Adrenal gland (tissue), 12 donors: ENCODE results near the gene CYB561D2. TPM values are rescaled to one million over a fixed set of nuclear protein-coding genes. Genes with fewer than 3 reads are reported as not detected.

Experiments
- DNase-seq, 7 donors: peaks; one replicate each; pipeline ENCODE4 v3.0.0-alpha.2; 2019 to 2020
- H3K27ac ChIP-seq, 5 donors: fragments of 200-600 bp; sonication (generic) in 4 of 5; 1 replicate in 3 of 5; 2 replicates in 2 of 5; pipeline versions ENCODE4 v1.5.1 to v1.8.0; 2016 to 2020; ENCODE audit warnings: mild to moderate bottlenecking in 1 of 5
- H3K27me3 ChIP-seq: fragments of 200-600 bp; 2 replicates; pipeline ENCODE4 v1.8.0; 2021
- H3K36me3 ChIP-seq, 2 donors: fragments of 200-600 bp; replicated peaks in 1 of 2; 1 replicate in 1 of 2; 2 replicates in 1 of 2; pipeline versions ENCODE4 v1.5.1 to v1.8.0; 2018 to 2022
- H3K4me1 ChIP-seq, 2 donors: fragments of 200-600 bp; replicated peaks in 1 of 2; 1 replicate in 1 of 2; 2 replicates in 1 of 2; pipeline versions ENCODE4 v1.5.1 to v1.8.0; 2018 to 2021
- H3K4me3 ChIP-seq, 4 donors: fragments of 200-600 bp; sonication (generic) in 3 of 4; one replicate each; pipeline ENCODE4 v1.5.1; 2016 to 2018
- H3K9me3 ChIP-seq, 3 donors: fragments of 200-600 bp; sonication (generic) in 1 of 3; replicated peaks in 1 of 3; 1 replicate in 2 of 3; 2 replicates in 1 of 3; pipeline versions ENCODE4 v1.5.1 to v1.8.0; 2016 to 2021
- POLR2A ChIP-seq, 2 donors: fragments of 450-650 bp; IDR thresholded peaks; one replicate each; pipeline ENCODE4 v1.6.1; 2017; ENCODE audit warnings: antibody characterized with exemption in 2 of 2, mild to moderate bottlenecking in 2 of 2, moderate library complexity in 1 of 2
- WGBS, 4 donors: extraction: QIAGEN DNeasy Blood & Tissue Kit in 2 of 4; methylation state at CpG; one replicate each; pipeline versions ENCODE4 v1.1.5 to v1.1.7; 2013 to 2017; 5-methylcytosine and 5-hydroxymethylcytosine counted together
- intact Hi-C, 2 donors: fragments of 100-400 bp; cut with DNase I; formaldehyde crosslinking; loops; one replicate each; pipeline versions ENCODE4 v1.14.1 to v1.15.0; 2022 to 2023
- polyA plus RNA-seq, 3 donors: library from polyadenylated mRNA; stranded (reverse); fragments of 200-250 nt in 2 of 3; fragments of 350-450 nt in 1 of 3; fragmentation: Illumina TruSeq in 1 of 3; extraction: RNeasy Lipid Tissue Mini Kit (QIAGEN cat#74804) in 1 of 3; gene quantifications; one replicate each; pipeline ENCODE4 v1.2.3, GENCODE V29; 2013 to 2014
- total RNA-seq, 9 donors: library from RNA; depleted of rRNA in 4 of 9; stranded (reverse); fragments of >200 nt in 4 of 9; fragments of 120-200 nt in 1 of 9; fragmentation: NEBNext Ultra II Directional in 1 of 9; extraction: Animal tissue kit (Norgen Biotek cat#: 25700) in 1 of 9; gene quantifications; one replicate each; pipeline versions ENCODE4 v1.1.0 to v1.2.4, GENCODE V29; 2013 to 2023
- TF ChIP-seq, protein P1 (sequence below), 6 experiments: fragments of 450-650 bp in 4 of 6; fragments of 200-600 bp in 2 of 6; sonication (generic) in 1 of 6; IDR thresholded peaks; 1 replicate in 5 of 6; 2 replicates in 1 of 6; pipeline versions ENCODE4 v1.5.1 to v1.8.0; 2016 to 2021; ENCODE audit warnings: antibody characterized with exemption in 6 of 6, mild to moderate bottlenecking in 2 of 6, moderate library complexity in 1 of 6
- donor health status: healthy with polysubstance abuse.
- donor health status: Bipolar disorder and iron deficiency.
- donor health status: DM: yes; HTN: yes; CAD: no.
- donor health status: DM: no; HTN: no; CAD: no.
- donor health status: DM: no; HTN: no; CAD: no.
- donor health status: DM: yes; HTN: yes; CAD: no.

Gene CYB561D2
- total and polyA plus RNA-seq, 12 donors: 13.7 to 39.9 (median 27.1) TPM

DNA sequence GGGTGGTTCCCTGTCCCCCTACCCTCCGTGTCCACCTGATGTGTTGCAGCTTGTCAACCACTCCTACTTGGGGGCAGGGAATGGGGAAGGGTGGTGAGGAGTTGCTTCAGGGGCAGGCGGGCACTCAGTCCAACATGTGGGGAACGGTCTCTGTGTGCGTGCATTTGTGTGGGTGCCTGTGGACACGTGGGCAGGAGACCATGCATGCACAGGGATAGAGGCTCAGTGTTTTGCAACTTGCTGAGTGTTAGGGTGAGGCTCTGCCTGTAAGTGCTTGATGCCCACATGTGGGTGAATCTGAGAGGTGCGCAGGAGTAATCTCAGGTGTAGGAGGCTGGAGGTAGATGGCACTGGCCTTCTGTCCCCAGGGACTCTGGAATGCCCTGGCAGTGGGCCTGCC, 33.1 kb downstream of the CYB561D2 start:
- intact Hi-C loops: no loop called here

DNA sequence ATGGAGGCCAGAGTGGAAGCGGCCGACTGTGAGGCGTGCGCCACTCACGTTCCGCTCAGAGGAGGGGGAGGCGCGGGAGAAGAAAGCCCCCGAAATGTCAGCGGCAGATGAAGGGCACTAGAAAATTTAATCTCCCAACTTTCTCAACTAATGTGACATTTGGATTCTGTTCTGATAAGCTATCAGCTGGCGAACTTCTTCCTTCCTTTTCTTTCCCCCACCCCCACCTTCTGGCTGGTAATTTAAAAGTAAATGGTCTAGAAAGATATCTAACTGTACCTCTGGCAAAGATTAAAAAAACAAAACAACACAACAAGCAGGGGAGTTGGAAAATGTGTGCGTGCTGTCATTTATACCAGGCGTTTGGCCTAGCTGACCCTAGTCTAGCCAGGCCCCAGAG, 35.1 kb downstream of the CYB561D2 start:
- no peak for DNase-seq

More for the DNA sequence above, 33.1 kb downstream of the CYB561D2 start:
- Histone ChIP-seq H3K27ac (no peak overlapping the region), H3K9me3 (no peaks in the 10 kb centered on the region), H3K36me3 (no peaks in the 10 kb centered on the region), H3K4me1 (peaks cover 0 to 3% of the 10 kb centered on the region in 2 donors), H3K27me3 (no peaks in the 10 kb centered on the region), H3K4me3 (no peak overlapping the region)
- no peak for TF ChIP-seq POLR2A (IDR thresholded peaks at IDR 0.05)
- TF ChIP-seq, protein P1, sequence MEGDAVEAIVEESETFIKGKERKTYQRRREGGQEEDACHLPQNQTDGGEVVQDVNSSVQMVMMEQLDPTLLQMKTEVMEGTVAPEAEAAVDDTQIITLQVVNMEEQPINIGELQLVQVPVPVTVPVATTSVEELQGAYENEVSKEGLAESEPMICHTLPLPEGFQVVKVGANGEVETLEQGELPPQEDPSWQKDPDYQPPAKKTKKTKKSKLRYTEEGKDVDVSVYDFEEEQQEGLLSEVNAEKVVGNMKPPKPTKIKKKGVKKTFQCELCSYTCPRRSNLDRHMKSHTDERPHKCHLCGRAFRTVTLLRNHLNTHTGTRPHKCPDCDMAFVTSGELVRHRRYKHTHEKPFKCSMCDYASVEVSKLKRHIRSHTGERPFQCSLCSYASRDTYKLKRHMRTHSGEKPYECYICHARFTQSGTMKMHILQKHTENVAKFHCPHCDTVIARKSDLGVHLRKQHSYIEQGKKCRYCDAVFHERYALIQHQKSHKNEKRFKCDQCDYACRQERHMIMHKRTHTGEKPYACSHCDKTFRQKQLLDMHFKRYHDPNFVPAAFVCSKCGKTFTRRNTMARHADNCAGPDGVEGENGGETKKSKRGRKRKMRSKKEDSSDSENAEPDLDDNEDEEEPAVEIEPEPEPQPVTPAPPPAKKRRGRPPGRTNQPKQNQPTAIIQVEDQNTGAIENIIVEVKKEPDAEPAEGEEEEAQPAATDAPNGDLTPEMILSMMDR (IDR thresholded peaks at IDR 0.05): no peak
- DNase-seq: no peak
- 45 to 93% (median 87%) methylated on average over 2 to 6 of the region's 6 CpGs for WGBS, 4 donors

DNA sequence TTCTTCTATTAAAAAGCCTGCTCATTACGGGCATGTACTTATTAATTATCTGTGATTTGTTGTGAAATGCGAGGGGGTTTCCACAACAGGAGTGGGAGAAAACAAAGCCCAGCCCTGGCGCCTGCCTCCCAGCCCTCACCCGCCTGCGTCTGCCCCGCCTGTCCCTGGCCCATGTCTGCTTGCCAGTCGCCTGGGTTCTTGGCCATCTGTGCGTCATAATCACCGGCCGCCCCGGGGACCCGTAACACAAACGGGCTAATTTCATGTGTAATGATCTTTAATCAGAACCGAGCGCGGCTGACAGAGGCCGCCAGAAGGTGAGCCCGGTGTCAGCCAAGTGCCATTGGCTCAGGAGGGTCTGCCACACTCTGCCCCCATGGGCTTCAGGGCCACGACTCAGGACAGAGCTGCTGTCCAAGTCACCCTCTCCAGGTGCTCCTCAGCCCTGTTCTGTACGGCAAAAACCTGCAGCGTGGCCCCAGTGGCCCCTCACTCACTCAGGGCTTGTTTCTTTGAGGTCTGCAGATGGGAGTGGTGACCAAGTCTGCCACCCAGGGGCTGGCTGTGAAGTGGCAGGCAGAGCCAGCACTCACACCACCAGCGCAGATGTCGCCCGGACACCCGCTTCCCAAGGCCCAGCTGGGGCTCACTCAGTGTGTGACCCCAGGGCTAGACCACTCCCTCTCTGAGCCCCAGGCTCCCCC, 37.5 kb downstream of the CYB561D2 start:
- intact Hi-C loops: no loop called here
- H3K4me3 ChIP-seq: no peak overlapping the region
- no peaks in the 10 kb centered on the region for H3K27me3 ChIP-seq
- no peak for DNase-seq
- 79 to 86% (median 82%) methylated on average over 15 to 25 of the region's 25 CpGs for WGBS, 4 donors
- no peak overlapping the region for H3K27ac ChIP-seq
- no peaks in the 10 kb centered on the region for H3K36me3 ChIP-seq
- H3K9me3 ChIP-seq: no peaks in the 10 kb centered on the region
- peaks cover 4 to 10% of the 10 kb centered on the region in 2 donors for H3K4me1 ChIP-seq
- TF ChIP-seq POLR2A (IDR thresholded peaks at IDR 0.05): no peak
- TF ChIP-seq, protein P1 (IDR thresholded peaks at IDR 0.05): no peak

More for the DNA sequence above, 35.1 kb downstream of the CYB561D2 start:
- H3K27me3 ChIP-seq: no peaks in the 10 kb centered on the region
- H3K27ac ChIP-seq: no peak overlapping the region
- no peaks in the 10 kb centered on the region for H3K9me3 ChIP-seq
- peaks cover under 1 to 7% of the 10 kb centered on the region in 2 donors for H3K4me1 ChIP-seq
- no peaks in the 10 kb centered on the region for H3K36me3 ChIP-seq
- TF ChIP-seq, protein P1 (IDR thresholded peaks at IDR 0.05): no peak
- TF ChIP-seq POLR2A (IDR thresholded peaks at IDR 0.05): no peak
- intact Hi-C loops: no loop called here
- H3K4me3 ChIP-seq: no peak overlapping the region
- 69 to 81% (median 79%) methylated on average over 13 of the region's 13 CpGs for WGBS, 4 donors

DNA sequence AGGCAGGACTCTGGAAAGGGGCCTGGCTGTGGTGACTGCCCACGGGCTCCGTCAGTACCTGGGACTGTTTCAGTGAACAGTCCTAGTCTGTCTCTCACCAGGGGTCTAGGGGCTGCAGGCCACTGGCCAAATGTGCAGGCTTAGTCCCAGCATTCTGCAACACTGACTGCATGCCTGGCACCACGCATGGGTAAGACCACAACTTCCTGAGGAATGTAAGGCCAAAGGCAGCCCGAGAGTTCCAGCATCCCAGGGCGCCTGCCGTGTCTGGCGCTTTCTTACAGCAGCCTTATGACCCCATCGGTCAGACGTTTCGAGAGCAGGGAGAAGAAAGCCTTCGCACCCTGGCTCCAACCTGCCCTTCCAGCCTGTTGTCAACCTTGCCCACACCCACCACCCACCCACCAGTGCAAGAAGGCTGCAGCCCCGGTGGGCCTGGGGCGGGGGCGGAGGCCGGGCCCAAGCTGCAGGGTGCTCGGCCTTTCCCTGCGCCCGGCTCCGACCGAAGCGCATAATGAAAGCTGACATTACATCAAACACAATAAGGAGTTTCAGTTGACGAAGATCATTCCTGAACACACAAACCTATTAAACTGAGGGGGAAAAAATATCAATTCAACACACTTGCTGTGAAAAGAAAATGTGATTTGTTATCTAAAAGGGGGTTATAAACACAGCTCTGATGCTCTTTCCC, 38.2 kb downstream of the CYB561D2 start:
- TF ChIP-seq POLR2A (IDR thresholded peaks at IDR 0.05): no peak
- TF ChIP-seq, protein P1 (IDR thresholded peaks at IDR 0.05): no peak
- Histone ChIP-seq H3K27me3 (no peaks in the 10 kb centered on the region), H3K4me1 (peaks cover 4 to 10% of the 10 kb centered on the region in 2 donors), H3K9me3 (no peaks in the 10 kb centered on the region), H3K27ac (no peak overlapping the region), H3K4me3 (no peak overlapping the region), H3K36me3 (no peaks in the 10 kb centered on the region)
- no peak for DNase-seq
- 88 to 95% (median 88%) methylated on average over 14 to 22 of the region's 22 CpGs for WGBS, 4 donors
- intact Hi-C loops: no loop called here
